Endothelial cell of umbilical vein (primary cell): ENCODE measurements around the gene GGTLC2. TPM values are rescaled to one million over a fixed set of nuclear protein-coding genes. Genes with fewer than 3 reads are reported as not detected.

Experiments used
- BruUV-seq: library from RNA; stranded (reverse); fragments of 400-500 nt; replicated peaks from 2 replicates; lab custom pipeline; 2021; lab: Mats Ljungman, UMichigan
- CTCF ChIA-PET: fragments of 300-600, 350-600 bp; sonication (Branson Sonifier 250); formaldehyde crosslinking; loops from one replicate; lab custom pipeline; 2021; ENCODE audit warnings: antibody characterized with exemption, inconsistent platforms; lab: Charles Lee
- POLR2A ChIA-PET: fragments of 300-600, 350-600 bp; sonication (Branson Sonifier 250); formaldehyde crosslinking; loops from one replicate; lab custom pipeline; 2021; ENCODE audit warnings: antibody characterized with exemption, inconsistent platforms; lab: Charles Lee
- DNase-seq: peaks from one replicate; pipeline ENCODE4 v3.0.0-alpha.2; 2011; ENCODE audit warnings: low read depth, low spot score
- FAIRE-seq: peaks from 2 replicates; lab custom pipeline; 2011; peaks lifted over from hg19 to GRCh38; lab: Jason Lieb, UNC
- H2AFZ ChIP-seq: 2 replicates; pipeline ENCODE4 v1.6.0; 2012; ENCODE audit warnings: low read depth, low read length, control low read depth, inconsistent platforms
- H3K27ac ChIP-seq: 2 replicates; pipeline ENCODE4 v1.5.1; 2011; ENCODE audit warnings: low read depth, mild to moderate bottlenecking, control low read depth, low read length, moderate library complexity; ENCODE audit not compliant: insufficient read depth
- H3K27me3 ChIP-seq, 2 experiments: 2 replicates each; pipeline versions ENCODE4 v1.6.0 to v1.6.1; 2011; ENCODE audit warnings: low read length in 2 of 2, mixed read lengths in 1 of 2; ENCODE audit not compliant: control insufficient read depth in 2 of 2, insufficient read depth in 2 of 2
- H3K36me3 ChIP-seq, 2 experiments: 2 replicates in 1 of 2; 3 replicates in 1 of 2; pipeline ENCODE4 v1.5.1; 2011; ENCODE audit warnings: low read length in 2 of 2, mild to moderate bottlenecking in 1 of 2, moderate library complexity in 1 of 2; ENCODE audit not compliant: control insufficient read depth in 2 of 2, insufficient read depth in 2 of 2; ENCODE audit errors: extremely low read depth in 1 of 2
- H3K4me1 ChIP-seq: 3 replicates; pipeline ENCODE4 v1.5.1; 2011; ENCODE audit warnings: mild to moderate bottlenecking, low read length; ENCODE audit not compliant: control insufficient read depth, insufficient read depth; ENCODE audit errors: extremely low read depth
- H3K4me2 ChIP-seq: 2 replicates; pipeline ENCODE4 v1.6.1; 2011; ENCODE audit warnings: low read length, control low read depth, mixed read lengths; ENCODE audit not compliant: insufficient read depth
- H3K4me3 ChIP-seq, 3 experiments: fragments of 200-600 bp in 1 of 3; sonication (generic), shearing (Covaris generic) in 1 of 3; replicated peaks in 1 of 3; 2 replicates each; pipeline ENCODE4 v1.5.1; 2011 to 2016; ENCODE audit warnings: control low read depth in 3 of 3, low read length in 3 of 3, mild to moderate bottlenecking in 2 of 3, inconsistent platforms in 1 of 3, low read depth in 1 of 3, moderate library complexity in 1 of 3; ENCODE audit not compliant: insufficient read depth in 1 of 3
- H3K79me2 ChIP-seq: 2 replicates; pipeline ENCODE4 v1.6.0; 2012; ENCODE audit warnings: low read length, inconsistent platforms; ENCODE audit not compliant: control insufficient read depth, insufficient read depth
- H3K9ac ChIP-seq: replicated peaks from 2 replicates; pipeline ENCODE3; 2011; ENCODE audit warnings: low read length, control low read depth; ENCODE audit not compliant: insufficient read depth; ENCODE audit errors: extremely low read depth
- H3K9me1 ChIP-seq: replicated peaks from 3 replicates; pipeline ENCODE4 v1.6.0; 2011; ENCODE audit warnings: mild to moderate bottlenecking, low read length; ENCODE audit not compliant: control insufficient read depth, insufficient read depth; ENCODE audit errors: extremely low read depth
- H3K9me3 ChIP-seq: replicated peaks from 2 replicates; pipeline ENCODE4 v1.5.1; 2012; ENCODE audit warnings: low read length, inconsistent platforms; ENCODE audit not compliant: control insufficient read depth, insufficient read depth
- H4K20me1 ChIP-seq: replicated peaks from 2 replicates; pipeline ENCODE3; 2011; ENCODE audit warnings: mild to moderate bottlenecking, low read length; ENCODE audit not compliant: control insufficient read depth, insufficient read depth; ENCODE audit errors: extremely low read depth
- CTCF ChIP-seq, 2 donors: IDR thresholded peaks; 1 replicate in 1 of 2; 2 replicates in 1 of 2; pipeline ENCODE4 v1.5.1; 2011; ENCODE audit warnings: low read length in 2 of 2, mild to moderate bottlenecking in 2 of 2, moderate library complexity in 2 of 2, control low read depth in 1 of 2, inconsistent platforms in 1 of 2, low read depth in 1 of 2; ENCODE audit not compliant: insufficient read depth in 1 of 2; ENCODE audit errors: extremely low read depth in 1 of 2
- GATA2 ChIP-seq: IDR thresholded peaks from 2 replicates; pipeline ENCODE4 v1.7.0; 2011; ENCODE audit warnings: low read depth, mild to moderate bottlenecking, moderate library complexity, mixed read lengths, low read length; ENCODE audit not compliant: insufficient read length, insufficient read depth
- dilution Hi-C: fragments of 300-500 bp; cut with MboI; formaldehyde crosslinking; loops from one replicate; pipeline ENCODE4 v1.15.0; 2019; ENCODE audit warnings: low sequenced_read_pairs; ENCODE audit not compliant: extremely low pct_ligation_motif_present
- intact Hi-C: fragments of 100-400 bp; cut with micrococcal nuclease; formaldehyde crosslinking; loops from one replicate; pipeline ENCODE4 v1.10.0; 2022
- polyA plus RNA-seq, 4 experiments: library from polyadenylated mRNA; depleted of rRNA in 3 of 4; stranded (reverse) in 3 of 4; unstranded in 1 of 4; fragments of >200 nt; gene quantifications; 2 replicates each; pipeline versions ENCODE4 v1.2.1 to v1.2.3, GENCODE V29; 2011 to 2012; ENCODE audit warnings: missing spikeins in 1 of 4
- total RNA-seq: library from RNA; stranded (reverse); gene quantifications from 2 replicates; pipeline ENCODE4 v1.2.3, GENCODE V29; 2021

Gene GGTLC2
- total and polyA plus RNA-seq, 2 donors (not counting 3 experiments of a cell fraction or from before 2014, with no cell fraction given), result not detected

DNA sequence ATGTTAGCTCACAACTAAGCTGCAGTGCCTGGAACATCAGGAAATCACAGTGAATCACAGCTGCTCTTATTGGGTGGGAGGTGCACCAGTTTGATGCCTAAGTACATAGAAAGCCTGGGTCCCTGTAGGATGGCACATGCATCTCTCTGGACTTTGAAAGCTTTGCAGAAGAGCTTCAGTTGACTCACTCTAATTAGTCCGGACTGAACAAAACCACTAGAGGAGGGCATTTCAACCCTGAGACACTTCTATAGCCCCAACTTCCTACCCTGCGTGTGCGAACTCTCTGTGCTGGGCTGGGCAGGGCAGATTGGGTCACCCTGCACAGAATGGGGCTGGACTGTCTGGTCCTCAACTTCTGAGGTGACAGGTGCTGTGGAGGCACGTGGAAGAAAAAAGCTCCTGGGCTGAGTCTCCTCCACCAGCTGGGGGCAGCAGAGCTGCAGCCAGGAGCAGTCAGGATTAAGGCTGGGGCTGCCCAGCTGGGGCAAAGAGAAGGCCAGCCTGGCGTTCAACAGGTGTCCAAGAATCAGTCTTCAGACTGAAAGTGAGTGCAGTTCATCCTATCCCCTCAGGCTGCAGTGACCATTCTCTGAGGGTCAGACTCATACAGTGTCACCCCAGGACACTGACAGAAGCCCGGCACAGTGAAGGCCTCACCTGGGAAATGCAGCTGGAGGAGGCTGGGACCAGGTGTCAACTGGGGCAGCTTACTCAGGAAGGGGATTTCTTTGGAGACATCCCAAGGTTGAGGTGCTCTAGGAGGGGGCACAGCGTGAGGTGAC is 22.1 kb downstream of the GGTLC2 start:
- Histone ChIP-seq H3K79me2 (no peaks in the 10 kb centered on the region), H3K4me1 (no peaks in the 10 kb centered on the region), H3K9ac (no peak overlapping the region), H3K9me3 (no peaks in the 10 kb centered on the region), H3K9me1 (no peaks in the 10 kb centered on the region), H3K4me2 (no peak overlapping the region), H3K4me3 (no peak overlapping the region), H3K27ac (no peak overlapping the region), H3K36me3 (no peaks in the 10 kb centered on the region), H4K20me1 (no peaks in the 10 kb centered on the region), H2AFZ (no peak overlapping the region), H3K27me3 (peaks cover 0 to 1% of the 10 kb centered on the region in 2 experiments)
- TF ChIP-seq GATA2 (no peak), CTCF (IDR thresholded peaks at IDR 0.05; ENCODE audit: extremely low read depth in 1 of 2, insufficient read depth in 1 of 2, low read depth in 1 of 2, low read length in 2 of 2) (peak; percentile 43 to 72)
- DNase-seq, result peak; percentile 10
- POLR2A ChIA-PET, result no interaction called here
- no peak for FAIRE-seq
- CTCF ChIA-PET, result interaction anchor here (0.8 to 2.2 kb wide), 19 partner anchors 9 to 219 kb away, joined by 3 to 21 read pairs (median 4); no protein-coding TSS in a partner anchor
- no TSS peak for BruUV-seq
- dilution Hi-C loops (no loop called here), intact Hi-C loops (no loop called here)
